GM23338 (cell line): Measurements from ENCODE around the gene PDE4D. TPM values are rescaled to one million over a fixed set of nuclear protein-coding genes. Genes with fewer than 3 reads are reported as not detected.
A peak's percentile ranks its signal among the peaks of the same experiment; 100 is the strongest.

Experiments used
- ATAC-seq: fragments of 200-7000 bp; cut with Tn5 transposase; 3 replicates; pipeline ENCODE4 v1.9.1; 2020
- DNase-seq: peaks from one replicate; pipeline ENCODE4 v3.0.0-alpha.2; 2015; ENCODE audit warnings: low spot score
- H2AFZ ChIP-seq: fragments of 200-600 bp; sonication (generic); 2 replicates; pipeline ENCODE4 v1.8.0; 2016; ENCODE audit warnings: antibody characterized with exemption, mild to moderate bottlenecking, moderate library complexity
- H3F3A ChIP-seq: fragments of 200-600 bp; sonication (generic); replicated peaks from 2 replicates; pipeline ENCODE4 v1.8.0; 2017; ENCODE audit warnings: antibody characterized with exemption, mixed run types, low read depth
- H3K27ac ChIP-seq: fragments of 200-600 bp; sonication (generic); 2 replicates; pipeline ENCODE4 v1.6.1; 2016; ENCODE audit warnings: low read depth
- H3K27me3 ChIP-seq: fragments of 200-600 bp; sonication (generic); 2 replicates; pipeline ENCODE4 v1.8.0; 2016; ENCODE audit warnings: mild to moderate bottlenecking, mixed run types, moderate library complexity; ENCODE audit not compliant: insufficient read depth
- H3K36me3 ChIP-seq: fragments of 200-600 bp; sonication (generic); 2 replicates; pipeline ENCODE4 v1.8.0; 2016; ENCODE audit warnings: mild to moderate bottlenecking; ENCODE audit not compliant: insufficient read depth
- H3K4me1 ChIP-seq: fragments of 200-600 bp; sonication (generic); 2 replicates; pipeline ENCODE4 v1.8.0; 2016; ENCODE audit warnings: mild to moderate bottlenecking, moderate library complexity; ENCODE audit not compliant: insufficient read depth
- H3K4me2 ChIP-seq: fragments of 200-600 bp; sonication (generic); 2 replicates; pipeline ENCODE4 v1.7.1; 2017; ENCODE audit warnings: mixed run types
- H3K4me3 ChIP-seq: fragments of 200-600 bp; sonication (generic); 2 replicates; pipeline ENCODE4 v1.6.1; 2016; ENCODE audit warnings: mixed run types
- H3K79me2 ChIP-seq: fragments of 200-600 bp; sonication (generic); replicated peaks from 2 replicates; pipeline ENCODE4 v1.8.0; 2017; ENCODE audit warnings: mild to moderate bottlenecking; ENCODE audit not compliant: insufficient read depth
- H3K9me2 ChIP-seq: fragments of 200-600 bp; sonication (generic); 2 replicates; pipeline ENCODE4 v1.8.0; 2017; ENCODE audit not compliant: insufficient read depth
- H4K20me1 ChIP-seq: fragments of 200-600 bp; sonication (generic); replicated peaks from 2 replicates; pipeline ENCODE4 v1.8.0; 2017; ENCODE audit warnings: mild to moderate bottlenecking; ENCODE audit not compliant: insufficient read depth
- H3K27ac Mint-ChIP-seq: 2 replicates; pipeline ENCODE4 v1.8.0; 2020; ENCODE audit warnings: inconsistent platforms, mild to moderate bottlenecking, moderate library complexity, mixed read lengths
- H3K27me3 Mint-ChIP-seq: 3 replicates; pipeline ENCODE4 v1.8.0; 2022; ENCODE audit warnings: low read depth, mild to moderate bottlenecking, moderate library complexity, mixed read lengths, inconsistent platforms; ENCODE audit not compliant: insufficient read depth, poor library complexity
- H3K36me3 Mint-ChIP-seq: 3 replicates; pipeline ENCODE4 v1.8.0; 2021; ENCODE audit warnings: low read depth, mild to moderate bottlenecking, inconsistent platforms, moderate library complexity, mixed read lengths
- H3K4me1 Mint-ChIP-seq: 3 replicates; pipeline ENCODE4 v1.8.0; 2020; ENCODE audit warnings: mild to moderate bottlenecking, inconsistent platforms, mixed read lengths
- H3K4me3 Mint-ChIP-seq: 3 replicates; pipeline ENCODE4 v1.8.0; 2021; ENCODE audit warnings: moderate library complexity, mild to moderate bottlenecking, inconsistent platforms, mixed read lengths
- H3K9me3 Mint-ChIP-seq: 3 replicates; pipeline ENCODE4 v1.8.0; 2020; ENCODE audit warnings: moderate library complexity, mild to moderate bottlenecking, inconsistent platforms, mixed read lengths
- CREB1 ChIP-seq: fragments of 250-450 bp; sonication (Bioruptor Pico); IDR thresholded peaks from 2 replicates; pipeline ENCODE4 v1.5.0; 2020; ENCODE audit warnings: low read depth, mild to moderate bottlenecking, moderate library complexity
- CTCF ChIP-seq, 2 experiments: fragments of 200-600 bp in 1 of 2; sonication (generic) in 1 of 2; conservative IDR thresholded peaks; 2 replicates each; pipeline versions ENCODE4 v1.5.1 to v1.6.1; 2016 to 2017; ENCODE audit warnings: antibody characterized with exemption in 2 of 2, low read depth in 2 of 2, mild to moderate bottlenecking in 2 of 2, moderate library complexity in 1 of 2
- ETS1 ChIP-seq: IDR thresholded peaks from 2 replicates; pipeline ENCODE4 v1.6.1; 2016; ENCODE audit warnings: antibody characterized with exemption
- EZH2 ChIP-seq: fragments of 200-600 bp; sonication (generic); IDR thresholded peaks from one replicate; pipeline ENCODE4 v1.8.0; 2017; ENCODE audit warnings: antibody characterized with exemption, mild to moderate bottlenecking, low read depth; ENCODE audit not compliant: unreplicated experiment
- EZH2phosphoT487 ChIP-seq: fragments of 200-600 bp; sonication (generic); IDR thresholded peaks from one replicate; pipeline ENCODE4 v1.8.1; 2018; ENCODE audit warnings: antibody characterized with exemption; ENCODE audit not compliant: unreplicated experiment
- NANOG ChIP-seq: IDR thresholded peaks from 2 replicates; pipeline ENCODE4 v1.6.1; 2016; ENCODE audit warnings: antibody characterized with exemption, borderline replicate concordance
- STAT1 ChIP-seq: IDR thresholded peaks from one replicate; pipeline ENCODE4 v1.6.1; 2016; ENCODE audit warnings: antibody characterized with exemption; ENCODE audit not compliant: unreplicated experiment
- ZNF331 ChIP-seq: fragments of 250-450 bp; sonication (Bioruptor Pico); IDR thresholded peaks from 2 replicates; pipeline ENCODE4 v1.5.0; 2020; ENCODE audit warnings: low read depth, mild to moderate bottlenecking, moderate library complexity
- ZNF462 ChIP-seq: fragments of 250-450 bp; sonication (Bioruptor Pico); IDR thresholded peaks from 2 replicates; pipeline ENCODE4 v1.5.0; 2020; ENCODE audit warnings: mild to moderate bottlenecking, moderate library complexity
- polyA plus RNA-seq: library from polyadenylated mRNA; unstranded; fragments of >200 nt; fragmentation: Nextera tagmentation; extraction: Ambion mirVana; gene quantifications from 2 replicates; pipeline ENCODE4 v1.2.1, GENCODE V29; 2016
- total RNA-seq: library from RNA; depleted of rRNA; stranded (reverse); fragments of >200 nt; shearing (Covaris generic); gene quantifications from 2 replicates; pipeline ENCODE4 v1.2.3, GENCODE V29; 2014

The PDE4D gene
- total and polyA plus RNA-seq, 2 experiments from 2014 or later = 2.1 to 4.7 TPM

GRCh38 chr5:59769041-59769360, 124.5 kb downstream of the PDE4D start (continued):
- TF ChIP-seq ZNF462 = no peak
- TF ChIP-seq ETS1 = no peak

- no peaks in the 10 kb centered on the region for H3F3A ChIP-seq
- H3K36me3 Mint-ChIP-seq = no peaks in the 10 kb centered on the region
- H3K4me1 Mint-ChIP-seq = peaks cover 17% of the 10 kb centered on the region
- no peaks in the 10 kb centered on the region for H3K36me3 ChIP-seq
- peak; percentile 94 for ATAC-seq
- no peak overlapping the region for H3K27ac ChIP-seq
- H4K20me1 ChIP-seq = no peaks in the 10 kb centered on the region
- peak overlapping the region; percentile 68 for H3K4me3 ChIP-seq
- H3K27me3 ChIP-seq = peaks cover 35% of the 10 kb centered on the region
- H3K9me2 ChIP-seq = no peaks in the 10 kb centered on the region
- peak overlapping the region; percentile 99 for H2AFZ ChIP-seq
- no peak overlapping the region; the same call in 1 of the 2 replicates for H3K27ac Mint-ChIP-seq
- no peaks in the 10 kb centered on the region for H3K79me2 ChIP-seq
- peaks cover 20% of the 10 kb centered on the region for H3K27me3 Mint-ChIP-seq
- peak overlapping the region; percentile 75 for H3K4me3 Mint-ChIP-seq
- H3K9me3 Mint-ChIP-seq = no peaks in the 10 kb centered on the region
- TF ChIP-seq EZH2phosphoT487 = no peak
- TF ChIP-seq CTCF (conservative IDR thresholded peaks at IDR 0.05; ENCODE audit: low read depth in 2 of 2) = no peak
- TF ChIP-seq ZNF331 (CRISPR knock-in tag) = no peak
- no peak for TF ChIP-seq NANOG
- TF ChIP-seq CREB1 (CRISPR knock-in tag) = no peak
- TF ChIP-seq STAT1 = no peak
- TF ChIP-seq EZH2 = no peak
- peak; percentile 81 for DNase-seq
- H3K4me1 ChIP-seq = peaks cover 8% of the 10 kb centered on the region
- peak overlapping the region; percentile 96 for H3K4me2 ChIP-seq
Measured at GRCh38 chr5:59768152-59769040, 125.1 kb downstream of the PDE4D start.
